HG03469 (cell line): ENCODE measurements around the gene SIPA1L3.

Source experiments
- ATAC-seq: cut with Tn5 transposase; IDR thresholded peaks from one replicate; pipeline ENCODE4 v1.9.1; 2021; ENCODE audit warnings: mild to moderate bottlenecking, moderate library complexity, moderate number of reproducible peaks; ENCODE audit not compliant: unreplicated experiment

Gene SIPA1L3

GRCh38 chr19:38180071-38180470, 273.1 kb downstream of the SIPA1L3 start:
- no peak for ATAC-seq

GRCh38 chr19:38182536-38183210, 275.7 kb downstream of the SIPA1L3 start:
- no peak for ATAC-seq

- ATAC-seq = no peak
These were observed 276.4 kb downstream of the SIPA1L3 start for GRCh38 chr19:38183251-38183897.

GRCh38 chr19:38184815-38185214, 277.8 kb downstream of the SIPA1L3 start:
- no peak for ATAC-seq

GRCh38 chr19:38185562-38185961, 278.6 kb downstream of the SIPA1L3 start:
- no peak for ATAC-seq

GRCh38 chr19:38190061-38190460, 283.1 kb downstream of the SIPA1L3 start:
- ATAC-seq = no peak

GRCh38 chr19:38190793-38191192, 283.8 kb downstream of the SIPA1L3 start:
- no peak for ATAC-seq

GRCh38 chr19:38191747-38192146, 284.7 kb downstream of the SIPA1L3 start:
- no peak for ATAC-seq

- ATAC-seq = no peak
These were observed 286.4 kb downstream of the SIPA1L3 start for GRCh38 chr19:38193445-38193844.

GRCh38 chr19:38194061-38194701, 287.2 kb downstream of the SIPA1L3 start:
- no peak for ATAC-seq

GRCh38 chr19:38195237-38195636, 288.2 kb downstream of the SIPA1L3 start:
- ATAC-seq = no peak

- no peak for ATAC-seq
These were observed 289.3 kb downstream of the SIPA1L3 start for GRCh38 chr19:38196245-38196837.

GRCh38 chr19:38196948-38197656, 290.1 kb downstream of the SIPA1L3 start:
- no peak for ATAC-seq

- no peak for ATAC-seq
These were observed 291.1 kb downstream of the SIPA1L3 start for GRCh38 chr19:38197937-38198704.

- ATAC-seq = no peak
These were observed 292.3 kb downstream of the SIPA1L3 start for GRCh38 chr19:38199340-38199739.

- ATAC-seq = no peak
These were observed 294.7 kb downstream of the SIPA1L3 start for GRCh38 chr19:38201731-38202130.

GRCh38 chr19:38202504-38202903, 295.5 kb downstream of the SIPA1L3 start:
- ATAC-seq = no peak

GRCh38 chr19:38203197-38203596, 296.2 kb downstream of the SIPA1L3 start:
- no peak for ATAC-seq

- ATAC-seq = no peak
These were observed 297.1 kb downstream of the SIPA1L3 start for GRCh38 chr19:38204096-38204495.

GRCh38 chr19:38204728-38205127, 297.7 kb downstream of the SIPA1L3 start:
- ATAC-seq = no peak
